GM18951 (cell line): ENCODE results near the gene SIRT1.

ENCODE experiments used
- POLR2A ChIP-seq: IDR thresholded peaks from 4 replicates; pipeline ENCODE4 v1.6.1; 2011; ENCODE audit warnings: mild to moderate bottlenecking; ENCODE audit not compliant: insufficient read length, insufficient read depth; ENCODE audit errors: extremely low read depth
- in situ Hi-C: fragments of 300-500 bp; cut with MboI; formaldehyde crosslinking; loops from one replicate; pipeline ENCODE4 v1.12.0; 2022; ENCODE audit warnings: low sequenced_read_pairs, mixed read lengths, inconsistent platforms; ENCODE audit not compliant: unreplicated experiment

The SIRT1 gene

DNA sequence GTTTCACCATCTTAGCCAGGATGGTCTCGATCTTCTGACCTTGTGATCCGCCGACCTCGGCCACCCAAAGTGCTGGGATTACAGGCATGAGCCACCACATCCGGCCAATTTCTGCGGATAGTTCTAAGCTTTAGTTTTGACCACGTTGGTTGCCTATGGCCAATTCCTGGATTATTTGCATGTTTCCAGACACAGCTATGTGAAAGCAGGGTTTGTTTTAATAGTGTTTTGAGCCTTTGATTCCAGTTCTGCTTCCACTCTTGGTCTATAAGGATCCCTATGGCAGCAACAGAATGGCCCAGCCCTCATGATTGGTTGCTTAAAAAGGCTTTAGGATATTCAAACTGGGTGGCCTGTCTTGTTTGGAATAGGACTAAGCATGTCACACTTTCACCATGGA, 19.1 kb downstream of the SIRT1 start:
- TF ChIP-seq POLR2A = no peak
- in situ Hi-C loops = no loop called here

DNA sequence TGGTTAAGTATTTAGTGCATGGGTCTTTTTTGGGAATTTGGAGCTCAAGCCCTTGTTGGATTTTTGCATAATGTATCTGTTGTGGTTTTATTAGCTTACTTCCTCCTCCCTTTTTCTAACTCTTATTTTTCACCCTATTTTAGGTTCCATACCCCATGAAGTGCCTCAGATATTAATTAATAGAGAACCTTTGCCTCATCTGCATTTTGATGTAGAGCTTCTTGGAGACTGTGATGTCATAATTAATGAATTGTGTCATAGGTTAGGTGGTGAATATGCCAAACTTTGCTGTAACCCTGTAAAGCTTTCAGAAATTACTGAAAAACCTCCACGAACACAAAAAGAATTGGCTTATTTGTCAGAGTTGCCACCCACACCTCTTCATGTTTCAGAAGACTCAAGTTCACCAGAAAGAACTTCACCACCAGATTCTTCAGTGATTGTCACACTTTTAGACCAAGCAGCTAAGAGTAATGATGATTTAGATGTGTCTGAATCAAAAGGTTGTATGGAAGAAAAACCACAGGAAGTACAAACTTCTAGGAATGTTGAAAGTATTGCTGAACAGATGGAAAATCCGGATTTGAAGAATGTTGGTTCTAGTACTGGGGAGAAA, 28.0 kb downstream of the SIRT1 start:
- TF ChIP-seq POLR2A = no peak
- in situ Hi-C loops = no loop called here

DNA sequence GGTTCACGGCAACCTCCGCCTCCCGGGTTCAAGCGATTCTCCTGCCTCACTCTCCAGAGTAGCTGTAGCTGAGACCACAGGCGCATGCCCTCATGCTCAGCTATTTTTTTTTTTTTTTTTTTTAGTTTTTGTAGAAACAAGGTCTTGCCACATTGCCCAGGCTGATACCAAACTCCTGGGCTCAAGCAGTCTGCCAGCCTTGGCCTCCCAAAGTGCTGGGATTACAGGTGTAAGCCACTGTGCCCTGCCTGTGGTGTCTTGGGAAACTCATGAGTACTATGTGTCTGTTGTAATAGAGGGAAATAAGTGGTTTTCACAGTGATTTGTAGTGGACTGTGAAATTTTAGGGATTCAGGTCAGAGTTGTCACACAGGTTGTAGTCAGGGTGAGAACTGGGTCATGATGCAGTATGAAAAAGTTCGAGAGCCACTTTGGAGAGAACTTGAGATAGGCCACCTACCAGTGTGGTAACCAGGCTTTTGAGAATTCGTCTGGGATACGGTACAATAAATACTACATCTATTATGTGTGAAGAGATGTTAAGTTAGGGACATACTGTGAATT, 30.4 kb downstream of the SIRT1 start:
- no peak for TF ChIP-seq POLR2A
- in situ Hi-C loops = no loop called here

DNA sequence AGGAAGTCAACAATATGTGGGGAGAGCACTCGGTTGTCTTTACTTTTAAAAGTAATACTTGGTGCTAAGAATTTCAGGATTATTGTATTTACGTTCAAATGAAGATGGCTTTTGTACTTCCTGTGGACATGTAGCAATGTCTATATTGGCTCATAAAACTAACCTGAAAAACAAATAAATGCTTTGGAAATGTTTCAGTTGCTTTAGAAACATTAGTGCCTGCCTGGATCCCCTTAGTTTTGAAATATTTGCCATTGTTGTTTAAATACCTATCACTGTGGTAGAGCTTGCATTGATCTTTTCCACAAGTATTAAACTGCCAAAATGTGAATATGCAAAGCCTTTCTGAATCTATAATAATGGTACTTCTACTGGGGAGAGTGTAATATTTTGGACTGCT, 32.7 kb downstream of the SIRT1 start:
- TF ChIP-seq POLR2A = no peak
- in situ Hi-C loops = no loop called here

DNA sequence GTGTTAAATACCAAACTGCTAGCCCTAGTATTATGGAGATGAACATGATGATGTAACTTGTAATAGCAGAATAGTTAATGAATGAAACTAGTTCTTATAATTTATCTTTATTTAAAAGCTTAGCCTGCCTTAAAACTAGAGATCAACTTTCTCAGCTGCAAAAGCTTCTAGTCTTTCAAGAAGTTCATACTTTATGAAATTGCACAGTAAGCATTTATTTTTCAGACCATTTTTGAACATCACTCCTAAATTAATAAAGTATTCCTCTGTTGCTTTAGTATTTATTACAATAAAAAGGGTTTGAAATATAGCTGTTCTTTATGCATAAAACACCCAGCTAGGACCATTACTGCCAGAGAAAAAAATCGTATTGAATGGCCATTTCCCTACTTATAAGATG, 33.2 kb downstream of the SIRT1 start:
- in situ Hi-C loops = no loop called here
- no peak for TF ChIP-seq POLR2A

DNA sequence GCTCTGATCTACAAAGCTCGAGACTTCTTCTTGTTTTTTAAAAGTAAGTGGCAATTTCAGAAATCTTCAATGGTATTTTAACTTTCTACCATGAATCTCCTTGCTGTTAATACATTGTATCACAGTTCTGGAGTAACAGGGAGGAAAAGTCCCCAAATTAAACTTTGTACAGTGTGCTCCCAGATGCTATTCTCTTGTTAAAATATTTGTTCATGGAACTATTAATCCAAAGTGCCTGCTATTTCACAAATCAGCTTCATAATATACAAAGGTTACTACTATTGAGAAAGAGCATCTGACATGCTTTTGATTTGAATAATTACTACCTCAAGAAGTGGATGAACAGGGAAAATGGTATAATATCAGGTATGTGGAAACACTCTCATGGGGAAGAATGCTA, 36.6 kb downstream of the SIRT1 start:
- in situ Hi-C loops = no loop called here
- TF ChIP-seq POLR2A = no peak

DNA sequence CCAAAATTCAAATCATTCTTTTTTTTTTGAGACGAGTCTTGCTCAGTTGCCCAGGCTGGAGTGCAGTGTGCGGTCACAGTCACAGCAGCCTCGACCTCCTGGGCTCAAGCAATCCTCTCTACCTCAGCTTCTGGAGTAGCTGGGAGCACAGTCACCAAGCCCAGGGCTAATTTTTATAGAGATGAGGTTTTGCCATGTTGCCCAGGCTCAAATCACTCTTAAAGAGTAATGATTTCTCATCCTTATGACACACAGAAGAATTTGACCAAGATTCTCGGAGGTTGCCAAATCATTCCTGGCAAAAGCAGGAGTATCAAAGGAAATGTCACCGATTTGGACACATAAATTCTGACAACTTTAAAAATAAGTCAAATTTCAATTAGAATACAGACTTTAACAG, 39.1 kb downstream of the SIRT1 start:
- TF ChIP-seq POLR2A = no peak
- in situ Hi-C loops = no loop called here

DNA sequence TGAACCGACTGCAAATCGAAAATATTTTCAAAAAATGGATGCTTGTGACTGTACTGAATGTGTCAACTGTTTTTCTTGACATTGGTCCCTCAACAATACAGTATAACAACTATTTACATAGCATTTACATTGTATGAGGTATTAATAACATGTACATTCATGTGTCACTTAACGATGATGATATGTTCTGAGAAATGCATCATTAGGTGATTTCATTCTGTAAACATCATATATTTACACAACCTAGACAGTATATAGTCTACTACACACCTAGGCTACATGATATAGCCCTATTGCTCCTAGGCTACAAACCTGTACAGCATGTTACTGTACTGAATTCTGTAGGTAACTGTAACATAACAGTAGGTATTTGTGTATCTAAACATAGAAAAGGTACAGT, 39.7 kb downstream of the SIRT1 start:
- in situ Hi-C loops = no loop called here
- no peak for TF ChIP-seq POLR2A

DNA sequence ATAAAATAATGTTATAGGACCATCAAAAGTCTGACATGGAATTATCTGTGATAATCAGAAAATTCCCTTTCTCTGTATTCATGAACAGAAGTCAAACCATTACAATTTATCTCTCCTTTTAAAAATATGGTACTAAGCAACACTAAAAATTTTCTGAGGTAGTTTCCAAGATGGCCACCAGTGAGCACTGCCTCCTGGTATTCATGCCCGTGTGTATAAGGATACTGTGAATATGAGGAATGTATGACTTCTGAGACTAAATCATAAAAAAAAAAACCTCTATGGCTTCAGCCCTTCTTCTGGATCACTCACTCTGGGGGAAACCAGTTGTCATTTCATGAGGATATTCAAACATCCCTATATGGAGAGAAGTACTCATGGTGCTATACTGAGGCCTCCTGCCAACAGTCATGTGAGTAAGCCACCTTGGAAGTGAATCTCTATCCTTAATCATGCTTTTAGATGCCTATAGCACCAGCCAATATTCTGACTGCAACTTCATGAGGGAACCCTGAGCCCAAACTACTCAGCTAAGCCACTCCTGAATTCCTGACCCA, 41.1 kb downstream of the SIRT1 start:
- TF ChIP-seq POLR2A = no peak
- in situ Hi-C loops = no loop called here

DNA sequence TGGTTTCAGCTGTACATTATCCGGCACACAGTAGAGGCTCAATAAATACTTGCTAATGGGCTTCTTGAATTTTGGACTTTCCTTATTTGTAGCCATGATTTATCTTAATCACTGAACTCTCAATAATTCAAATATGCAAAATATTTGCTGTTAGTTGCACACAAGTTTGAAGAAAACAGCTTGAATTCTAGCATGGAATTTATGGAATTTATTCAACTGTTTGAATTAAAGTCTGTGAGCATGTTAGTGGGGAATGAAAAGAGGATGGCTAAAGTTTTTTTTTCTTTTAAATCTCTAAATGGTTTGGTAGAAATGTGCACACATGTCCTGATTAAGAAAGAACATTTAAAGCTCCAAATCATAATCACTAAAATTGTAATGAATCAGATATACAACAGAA, 42.5 kb downstream of the SIRT1 start:
- no peak for TF ChIP-seq POLR2A
- in situ Hi-C loops = no loop called here

DNA sequence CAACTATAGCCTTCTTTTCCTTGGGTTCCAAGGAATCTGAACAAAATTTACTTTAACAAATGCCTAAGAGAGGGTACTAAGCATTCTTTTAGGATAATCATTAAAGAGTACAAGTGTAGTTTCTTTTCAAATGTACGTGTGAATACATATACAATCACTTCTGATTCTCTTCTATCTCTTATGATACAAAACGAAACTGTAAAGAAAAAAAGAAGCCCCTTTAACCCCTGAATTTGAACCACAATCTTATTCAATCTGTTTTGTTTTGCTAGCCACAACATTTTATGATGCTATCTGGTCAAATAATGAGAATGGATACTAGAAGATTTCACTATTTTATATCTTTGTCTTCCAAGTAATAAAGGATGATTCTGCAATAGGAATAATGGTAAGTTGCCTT, 48.7 kb downstream of the SIRT1 start:
- in situ Hi-C loops = no loop called here
- no peak for TF ChIP-seq POLR2A

DNA sequence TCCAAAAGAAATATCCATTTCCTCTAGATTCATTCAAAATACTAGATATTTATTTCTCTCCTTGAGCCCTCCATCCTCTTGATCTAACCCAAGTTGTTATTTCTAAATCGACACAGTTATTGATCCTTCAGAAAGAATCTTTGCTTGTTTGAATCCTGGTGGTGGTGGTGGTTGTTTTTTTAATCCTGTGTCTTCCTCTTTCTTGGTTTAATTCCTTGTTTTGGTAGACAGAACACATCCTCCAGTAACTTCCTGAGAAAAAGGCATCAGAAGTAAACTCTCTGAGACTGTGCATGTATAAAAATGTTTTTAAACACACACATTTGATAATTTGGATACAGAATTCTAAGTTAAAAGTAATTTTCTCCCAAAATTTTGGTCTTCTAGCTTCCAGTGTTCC, 49.9 kb downstream of the SIRT1 start:
- TF ChIP-seq POLR2A = no peak
- in situ Hi-C loops = no loop called here

DNA sequence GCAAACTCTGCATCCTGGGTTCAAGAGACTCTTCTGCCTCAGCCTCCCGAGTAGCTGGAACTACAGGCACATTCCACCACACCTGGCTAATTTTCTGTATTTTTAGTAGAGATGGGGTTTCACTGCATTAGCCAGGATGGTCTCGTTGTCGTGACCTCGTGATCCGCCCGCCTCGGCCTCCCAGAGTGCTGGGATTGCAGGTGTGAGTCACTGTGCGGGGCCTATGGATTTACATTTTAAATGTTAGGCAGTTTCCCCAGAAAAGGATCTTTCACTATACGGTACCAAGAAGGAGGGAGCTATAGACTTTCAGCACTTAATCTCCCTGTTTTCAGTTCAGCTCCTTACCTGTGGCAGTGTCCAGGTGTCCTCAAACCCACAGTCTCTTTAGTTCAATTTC, 50.8 kb downstream of the SIRT1 start:
- TF ChIP-seq POLR2A = no peak
- in situ Hi-C loops = no loop called here

DNA sequence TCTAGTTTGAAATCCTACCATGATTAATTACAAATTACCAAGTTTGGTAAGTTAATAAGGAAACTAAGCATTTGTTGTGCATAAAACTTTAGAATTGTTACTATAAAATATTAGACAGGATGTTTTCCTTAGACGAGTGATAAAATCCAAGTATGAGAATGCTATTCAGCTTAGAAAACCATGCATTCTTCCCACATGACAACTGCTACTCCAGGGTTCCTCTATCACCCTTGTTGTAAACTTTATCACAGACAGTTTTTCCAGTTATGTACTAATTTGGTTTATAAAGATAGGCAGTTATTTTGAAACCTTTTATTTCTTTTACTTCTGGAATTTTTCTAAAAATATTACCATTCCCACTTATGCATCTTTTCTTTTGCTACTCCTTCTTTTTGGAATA, 52.0 kb downstream of the SIRT1 start:
- in situ Hi-C loops = no loop called here
- no peak for TF ChIP-seq POLR2A

DNA sequence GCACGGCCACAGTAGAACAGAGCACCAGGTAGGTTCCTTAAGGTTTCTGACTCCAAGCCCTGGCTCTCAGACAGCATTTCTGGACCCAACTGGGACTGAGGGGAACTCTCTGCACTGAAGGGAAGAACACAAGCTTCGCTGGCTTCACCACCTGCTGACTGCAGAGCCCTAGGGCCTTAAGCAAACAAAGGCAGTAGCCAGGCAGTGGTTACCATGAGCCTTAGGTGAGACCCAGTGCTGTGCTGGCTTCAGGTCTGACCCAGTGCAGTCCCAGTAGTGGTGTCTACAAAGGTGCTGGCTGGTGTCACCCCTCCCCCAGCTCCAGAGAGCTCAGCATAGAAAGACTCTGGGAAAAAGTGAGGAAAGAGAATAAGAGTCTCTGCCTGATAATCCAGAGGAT, 59.5 kb downstream of the SIRT1 start:
- no peak for TF ChIP-seq POLR2A
- in situ Hi-C loops = no loop called here

DNA sequence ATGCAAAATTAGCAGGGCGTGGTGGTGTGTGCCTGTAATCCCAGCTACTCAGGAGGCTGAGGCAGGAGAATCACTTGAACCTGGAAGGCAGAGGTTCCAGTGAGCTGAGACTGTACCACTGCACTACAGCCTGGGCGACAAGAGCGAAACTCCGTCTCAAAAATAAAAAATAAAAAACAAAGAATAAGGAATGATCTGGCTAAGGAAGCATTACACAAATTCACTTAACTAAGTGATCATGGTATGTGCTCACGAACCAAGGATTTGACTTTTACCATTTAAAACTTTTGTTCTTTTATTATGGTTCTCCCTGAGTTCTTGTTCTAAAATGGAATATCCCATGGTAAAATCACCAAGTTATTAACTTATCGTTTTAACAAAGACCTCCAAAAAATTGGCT, 71.2 kb downstream of the SIRT1 start:
- in situ Hi-C loops = no loop called here
- TF ChIP-seq POLR2A = no peak
